Mammary epithelial cell (primary cell): ENCODE results near the gene CCDC32.

ENCODE experiments used
- CTCF ChIP-seq, 2 donors: IDR thresholded peaks in 1 of 2; conservative IDR thresholded peaks in 1 of 2; 2 replicates each; pipeline ENCODE4 v1.5.1; 2011 to 2012; ENCODE audit warnings: inconsistent platforms in 2 of 2, low read length in 2 of 2, mild to moderate bottlenecking in 2 of 2, control low read depth in 1 of 2, low read depth in 1 of 2; ENCODE audit not compliant: insufficient read depth in 1 of 2; ENCODE audit errors: extremely low read depth in 1 of 2
- EZH2 ChIP-seq: IDR thresholded peaks from 2 replicates; pipeline ENCODE4 v1.6.1; 2012; ENCODE audit warnings: low read length, inconsistent platforms, borderline replicate concordance

- TF ChIP-seq CTCF (conservative IDR thresholded peaks at IDR 0.05 in 1 of 2, IDR thresholded peaks at IDR 0.05 in 1 of 2; ENCODE audit: extremely low read depth in 1 of 2, insufficient read depth in 1 of 2, low read depth in 1 of 2, low read length in 2 of 2) (no peak), EZH2 (no peak)
These were observed 4.5 kb upstream of the CCDC32 start, which contains the start of gene RPUSD2 for GRCh38 chr15:40569129-40569953.
